ENCODE measurements around the gene TAS2R41. TPM values are rescaled to one million over a fixed set of nuclear protein-coding genes. Genes with fewer than 3 reads are reported as not detected.

Gene TAS2R41
- total and polyA plus RNA-seq, 12 donors: 0.28 TPM; not detected in 11

DNA sequence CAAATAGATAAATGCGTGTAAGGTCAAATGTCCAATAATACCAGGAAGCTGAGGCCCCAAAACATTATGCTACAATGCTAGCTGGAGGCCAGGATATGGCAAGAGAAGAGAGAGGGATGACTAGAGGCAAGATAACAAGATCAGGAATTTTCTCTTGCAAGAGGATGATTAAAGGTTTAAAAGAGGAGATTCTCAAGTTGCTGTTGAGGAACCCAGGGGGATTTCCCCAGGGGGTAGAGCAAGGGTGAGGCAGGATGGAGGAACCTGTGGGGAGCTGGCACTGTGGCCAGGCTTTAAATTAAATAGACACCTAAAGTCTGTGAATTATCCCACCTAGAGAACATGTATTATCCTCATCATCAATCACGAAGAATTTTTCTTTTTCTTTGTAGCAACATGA, 37.8 kb upstream of the TAS2R41 start:
- DNase-seq: no peak
- intact Hi-C loops (cut with DNase I): no loop called here
- H3K9me3 ChIP-seq (replicated peaks in 1 of 3): no peaks in the 10 kb centered on the region
- no peak overlapping the region for H3K27ac ChIP-seq
- no peaks in the 10 kb centered on the region for H3K36me3 ChIP-seq (replicated peaks in 1 of 2)
- no peaks in the 10 kb centered on the region for H3K27me3 ChIP-seq
- WGBS, 4 donors: 69 to 83% (median 74%) methylated on average over 2 of the region's 2 CpGs
- no peak for TF ChIP-seq POLR2A (IDR thresholded peaks at IDR 0.05)
- TF ChIP-seq, protein P1, sequence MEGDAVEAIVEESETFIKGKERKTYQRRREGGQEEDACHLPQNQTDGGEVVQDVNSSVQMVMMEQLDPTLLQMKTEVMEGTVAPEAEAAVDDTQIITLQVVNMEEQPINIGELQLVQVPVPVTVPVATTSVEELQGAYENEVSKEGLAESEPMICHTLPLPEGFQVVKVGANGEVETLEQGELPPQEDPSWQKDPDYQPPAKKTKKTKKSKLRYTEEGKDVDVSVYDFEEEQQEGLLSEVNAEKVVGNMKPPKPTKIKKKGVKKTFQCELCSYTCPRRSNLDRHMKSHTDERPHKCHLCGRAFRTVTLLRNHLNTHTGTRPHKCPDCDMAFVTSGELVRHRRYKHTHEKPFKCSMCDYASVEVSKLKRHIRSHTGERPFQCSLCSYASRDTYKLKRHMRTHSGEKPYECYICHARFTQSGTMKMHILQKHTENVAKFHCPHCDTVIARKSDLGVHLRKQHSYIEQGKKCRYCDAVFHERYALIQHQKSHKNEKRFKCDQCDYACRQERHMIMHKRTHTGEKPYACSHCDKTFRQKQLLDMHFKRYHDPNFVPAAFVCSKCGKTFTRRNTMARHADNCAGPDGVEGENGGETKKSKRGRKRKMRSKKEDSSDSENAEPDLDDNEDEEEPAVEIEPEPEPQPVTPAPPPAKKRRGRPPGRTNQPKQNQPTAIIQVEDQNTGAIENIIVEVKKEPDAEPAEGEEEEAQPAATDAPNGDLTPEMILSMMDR (IDR thresholded peaks at IDR 0.05): no peak
- no peaks in the 10 kb centered on the region for H3K4me1 ChIP-seq (replicated peaks in 1 of 2)
- no peak overlapping the region for H3K4me3 ChIP-seq

DNA sequence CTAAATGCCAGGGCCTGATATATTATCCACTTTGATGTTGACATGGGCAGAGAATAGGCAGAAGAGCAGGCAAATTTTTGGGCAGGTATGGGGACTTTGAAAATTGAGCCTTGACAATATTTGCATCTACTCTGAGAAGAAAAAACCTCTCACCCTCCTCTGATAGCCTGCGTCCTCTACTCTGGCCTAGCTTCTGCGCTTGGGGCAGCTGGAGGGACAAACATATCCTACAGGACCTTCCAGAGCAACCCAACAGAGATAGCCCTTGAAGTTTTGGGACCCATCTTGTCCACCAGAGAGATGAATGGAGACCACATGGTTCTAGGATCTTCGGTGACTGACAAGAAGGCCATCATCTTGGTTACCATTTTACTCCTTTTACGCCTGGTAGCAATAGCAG, 34.5 kb upstream of the TAS2R41 start, which contains the start of gene TAS2R60:
Gene TAS2R60 (plus strand): TSS at position 301 of the 400 bp plus-strand sequence. CDS start 0 bp downstream, at position 301.
- no peak for DNase-seq
- Histone ChIP-seq H3K27ac (no peak within 1 kb of the TSS), H3K9me3 (replicated peaks in 1 of 3) (no peaks in the 10 kb centered on the region), H3K4me3 (no peak within 1 kb of the TSS), H3K4me1 (replicated peaks in 1 of 2) (no peaks in the 10 kb centered on the region), H3K27me3 (peaks cover 15% of the 10 kb centered on the region), H3K36me3 (replicated peaks in 1 of 2) (no peaks in the 10 kb centered on the region)
- 63 to 75% (median 63%) methylated on average over 3 to 4 of the region's 4 CpGs for WGBS, 4 donors
- TF ChIP-seq, protein P1 (IDR thresholded peaks at IDR 0.05): no peak
- TF ChIP-seq POLR2A (IDR thresholded peaks at IDR 0.05): no peak
- intact Hi-C loops (cut with DNase I): no loop called here

DNA sequence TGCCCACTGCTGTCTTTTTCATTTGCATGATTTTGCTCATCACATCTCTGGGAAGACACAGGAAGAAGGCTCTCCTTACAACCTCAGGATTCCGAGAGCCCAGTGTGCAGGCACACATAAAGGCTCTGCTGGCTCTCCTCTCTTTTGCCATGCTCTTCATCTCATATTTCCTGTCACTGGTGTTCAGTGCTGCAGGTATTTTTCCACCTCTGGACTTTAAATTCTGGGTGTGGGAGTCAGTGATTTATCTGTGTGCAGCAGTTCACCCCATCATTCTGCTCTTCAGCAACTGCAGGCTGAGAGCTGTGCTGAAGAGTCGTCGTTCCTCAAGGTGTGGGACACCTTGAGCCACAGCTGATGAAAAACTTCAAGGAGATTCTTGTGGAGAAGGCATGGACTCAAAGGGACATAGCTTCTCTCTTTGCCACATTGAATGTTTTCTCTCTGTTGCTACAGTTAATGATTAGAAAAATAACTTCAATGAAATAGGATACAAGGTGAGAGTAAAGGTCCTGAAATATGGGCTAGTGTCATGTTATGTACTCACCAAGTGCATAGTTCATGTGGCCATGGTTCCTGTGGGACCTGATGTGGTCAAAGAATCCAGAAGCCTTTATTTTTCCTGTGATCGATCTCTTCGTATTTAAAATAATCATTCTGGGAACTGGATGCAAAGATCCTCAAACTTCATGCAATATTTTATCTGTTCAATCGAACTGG, 33.5 kb upstream of the TAS2R41 start:
- WGBS, 4 donors: 83 to 90% (median 84%) methylated on average over 4 to 6 of the region's 6 CpGs

DNA sequence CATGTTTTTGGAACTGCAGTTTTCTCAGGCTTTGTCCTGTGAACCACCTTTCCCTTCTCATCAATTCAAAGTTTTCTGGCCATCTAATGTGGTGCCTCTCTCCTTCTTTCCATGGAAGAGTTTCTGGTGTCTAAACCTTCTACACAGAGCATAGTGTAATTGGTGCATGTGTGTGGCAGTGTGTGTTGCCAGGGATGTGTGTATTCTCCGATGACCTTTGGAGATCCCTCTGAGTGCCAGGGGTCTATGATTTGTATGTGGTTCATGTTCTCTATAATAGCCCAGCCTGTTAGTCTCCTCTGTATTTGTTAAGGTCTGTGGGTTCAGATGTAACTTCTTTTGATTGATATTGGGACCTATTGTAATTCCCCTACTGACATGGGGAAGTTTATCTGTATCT, 32.9 kb upstream of the TAS2R41 start:
- Histone ChIP-seq H3K4me3 (no peak overlapping the region), H3K9me3 (replicated peaks in 1 of 3) (no peaks in the 10 kb centered on the region), H3K27ac (no peak overlapping the region), H3K27me3 (peaks cover 15% of the 10 kb centered on the region), H3K36me3 (replicated peaks in 1 of 2) (no peaks in the 10 kb centered on the region), H3K4me1 (replicated peaks in 1 of 2) (no peaks in the 10 kb centered on the region)
- no peak for DNase-seq
- TF ChIP-seq POLR2A (IDR thresholded peaks at IDR 0.05): no peak
- TF ChIP-seq, protein P1 (IDR thresholded peaks at IDR 0.05): no peak
- intact Hi-C loops (cut with DNase I): no loop called here
- 79 to 94% (median 87%) methylated on average over 1 of the region's 1 CpG for WGBS, 4 donors

More for the DNA sequence above, 33.5 kb upstream of the TAS2R41 start:
- Histone ChIP-seq H3K4me1 (replicated peaks in 1 of 2) (no peaks in the 10 kb centered on the region), H3K27me3 (peaks cover 15% of the 10 kb centered on the region), H3K27ac (no peak overlapping the region), H3K36me3 (replicated peaks in 1 of 2) (no peaks in the 10 kb centered on the region), H3K9me3 (replicated peaks in 1 of 3) (no peaks in the 10 kb centered on the region), H3K4me3 (no peak overlapping the region)
- intact Hi-C loops (cut with DNase I): no loop called here
- no peak for TF ChIP-seq POLR2A (IDR thresholded peaks at IDR 0.05)
- TF ChIP-seq, protein P1 (IDR thresholded peaks at IDR 0.05): no peak
- DNase-seq: no peak
